Activated naive CD4-positive, alpha-beta T cell treated with anti-CD3 and anti-CD28 coated beads, Interleukin-2, amount 10 ng/mL, durations not matched to agents 7 days and 5 days (primary cell): Measurements from ENCODE around the gene PIK3AP1.

Source experiments
- CTCF ChIA-PET: fragments of 350-600 bp; sonication (Branson Sonifier 250); formaldehyde crosslinking; loops from one replicate; lab custom pipeline; 2021; ENCODE audit warnings: antibody characterized with exemption; lab: Charles Lee
- DNase-seq: peaks from one replicate; pipeline ENCODE4 v3.0.0-alpha.2; 2020
- H3K27ac Mint-ChIP-seq: one replicate; pipeline ENCODE4 v1.8.0; 2021; ENCODE audit warnings: mild to moderate bottlenecking, moderate library complexity, mixed read lengths
- H3K27me3 Mint-ChIP-seq: one replicate; pipeline ENCODE4 v1.8.0; 2021; ENCODE audit warnings: mild to moderate bottlenecking, mixed read lengths
- H3K36me3 Mint-ChIP-seq: one replicate; pipeline ENCODE4 v1.8.0; 2021; ENCODE audit warnings: mixed read lengths
- H3K4me1 Mint-ChIP-seq: one replicate; pipeline ENCODE4 v1.8.0; 2021; ENCODE audit warnings: mixed read lengths
- H3K4me3 Mint-ChIP-seq: one replicate; pipeline ENCODE4 v1.8.0; 2021; ENCODE audit warnings: mild to moderate bottlenecking, moderate library complexity, mixed read lengths
- H3K9me3 Mint-ChIP-seq: one replicate; pipeline ENCODE4 v1.8.0; 2021; ENCODE audit warnings: mixed read lengths

PIK3AP1 gene

DNA sequence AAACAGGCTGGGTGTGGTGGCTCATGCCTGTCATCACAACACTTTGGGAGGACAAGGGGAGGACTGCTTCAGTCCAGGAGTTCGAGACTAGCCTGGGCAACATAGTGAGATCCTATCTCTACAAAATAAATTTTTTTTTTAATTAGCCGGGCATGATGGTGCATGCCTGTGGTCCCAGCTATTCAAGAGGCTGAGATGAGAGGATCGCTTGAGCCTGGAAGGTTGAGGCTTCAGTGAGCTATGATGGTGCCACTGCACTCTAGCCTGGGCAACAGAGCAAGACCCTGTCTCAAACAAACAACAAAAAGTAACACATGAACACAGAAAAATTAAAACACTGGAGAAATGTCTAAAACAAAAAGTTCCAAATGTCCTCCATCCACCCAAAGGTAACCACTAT lies 22.9 kb downstream of the PIK3AP1 start:
- H3K36me3 Mint-ChIP-seq: no peaks in the 10 kb centered on the region
- H3K4me3 Mint-ChIP-seq: no peak overlapping the region
- no peaks in the 10 kb centered on the region for H3K9me3 Mint-ChIP-seq
- DNase-seq: no peak
- H3K4me1 Mint-ChIP-seq: peaks cover 19% of the 10 kb centered on the region
- peaks cover 6% of the 10 kb centered on the region for H3K27me3 Mint-ChIP-seq
- CTCF ChIA-PET: no interaction called here
- H3K27ac Mint-ChIP-seq: no peak overlapping the region

DNA sequence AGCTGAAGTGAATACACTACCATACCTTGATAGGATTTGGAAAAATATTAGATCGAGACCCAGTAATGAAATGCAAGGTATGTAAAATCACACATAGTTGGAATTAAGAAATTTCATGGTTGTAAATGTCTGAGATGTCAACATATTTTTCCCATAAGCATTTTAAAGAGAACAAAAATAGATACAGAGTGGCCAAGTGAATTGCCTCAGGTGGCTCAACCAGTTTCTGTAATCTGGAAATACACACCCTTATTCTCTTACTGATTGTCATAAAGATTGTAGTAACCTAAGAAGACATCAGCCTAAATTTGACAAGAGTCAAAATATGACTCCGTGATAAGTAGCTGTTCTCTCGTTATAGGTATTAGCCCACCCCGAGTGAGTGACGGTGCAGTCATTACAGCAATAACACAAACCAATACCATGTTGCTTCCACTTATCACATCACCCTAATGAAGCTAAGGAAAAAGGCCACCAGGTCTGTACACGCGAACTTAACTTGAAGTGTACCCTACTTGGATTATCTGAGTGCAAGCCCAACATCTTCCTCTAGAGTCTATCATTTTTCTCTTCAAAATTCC lies 23.4 kb downstream of the PIK3AP1 start:
- Mint-ChIP-seq H3K4me1 (peaks cover 19% of the 10 kb centered on the region), H3K4me3 (no peak overlapping the region), H3K9me3 (no peaks in the 10 kb centered on the region), H3K36me3 (no peaks in the 10 kb centered on the region), H3K27me3 (peaks cover 6% of the 10 kb centered on the region), H3K27ac (no peak overlapping the region)
- no peak for DNase-seq
- CTCF ChIA-PET: no interaction called here

DNA sequence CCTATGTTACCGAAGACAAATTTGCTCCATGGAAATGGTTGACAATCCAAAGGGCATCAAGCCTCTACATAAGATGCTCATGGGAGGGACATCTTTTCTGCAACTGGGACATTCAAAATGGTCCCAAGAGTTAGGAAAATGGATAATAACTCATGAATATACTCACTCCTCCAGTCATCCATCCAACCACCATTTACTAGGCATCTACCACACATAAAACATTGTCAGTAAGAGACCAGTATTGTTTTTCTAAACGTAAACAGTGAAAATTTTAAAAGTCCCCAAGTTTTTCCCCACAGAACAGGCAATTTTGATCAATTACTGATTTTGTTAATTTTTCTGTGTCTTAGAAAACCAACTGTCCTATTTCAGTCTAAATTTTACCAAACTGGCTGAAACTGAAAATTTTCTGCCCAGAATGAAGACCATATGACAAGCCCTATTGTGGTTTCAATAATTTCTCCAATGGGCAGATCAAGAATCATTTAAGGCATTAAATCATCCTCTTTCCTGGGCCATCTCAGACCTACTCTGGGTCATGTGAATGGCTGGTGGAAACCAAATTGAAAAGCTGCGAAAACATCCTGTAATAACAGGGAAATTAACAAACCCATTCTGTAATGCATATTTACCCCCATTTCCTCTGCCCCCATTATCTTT lies 24.2 kb downstream of the PIK3AP1 start:
- H3K36me3 Mint-ChIP-seq: no peaks in the 10 kb centered on the region
- H3K9me3 Mint-ChIP-seq: no peaks in the 10 kb centered on the region
- CTCF ChIA-PET: no interaction called here
- H3K27ac Mint-ChIP-seq: no peak overlapping the region
- no peak overlapping the region for H3K4me3 Mint-ChIP-seq
- peaks cover 6% of the 10 kb centered on the region for H3K27me3 Mint-ChIP-seq
- no peak for DNase-seq
- H3K4me1 Mint-ChIP-seq: peaks cover 19% of the 10 kb centered on the region

DNA sequence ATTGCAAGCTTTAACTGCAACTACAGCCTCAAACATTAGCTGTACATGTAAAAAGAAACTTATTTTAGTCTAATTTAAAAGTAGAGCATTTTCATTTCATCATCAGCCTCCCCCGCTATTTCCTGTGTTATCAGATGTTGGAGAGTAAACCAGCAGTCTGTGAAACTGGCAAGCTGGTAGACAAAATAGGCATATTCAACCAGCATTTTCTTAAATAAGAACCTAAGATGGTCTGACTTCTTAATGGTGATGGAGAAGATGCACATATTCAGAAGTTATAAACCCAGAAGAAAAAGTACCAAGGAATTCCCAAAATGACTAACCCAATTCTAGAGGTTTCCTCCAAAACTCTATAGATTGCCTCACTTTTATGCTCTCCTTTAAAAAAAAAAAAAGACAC lies 24.9 kb downstream of the PIK3AP1 start:
- DNase-seq: no peak
- CTCF ChIA-PET: no interaction called here
- Mint-ChIP-seq H3K27me3 (peaks cover 2% of the 10 kb centered on the region), H3K27ac (no peak overlapping the region), H3K36me3 (no peaks in the 10 kb centered on the region), H3K4me1 (peaks cover 19% of the 10 kb centered on the region), H3K4me3 (no peak overlapping the region), H3K9me3 (no peaks in the 10 kb centered on the region)

DNA sequence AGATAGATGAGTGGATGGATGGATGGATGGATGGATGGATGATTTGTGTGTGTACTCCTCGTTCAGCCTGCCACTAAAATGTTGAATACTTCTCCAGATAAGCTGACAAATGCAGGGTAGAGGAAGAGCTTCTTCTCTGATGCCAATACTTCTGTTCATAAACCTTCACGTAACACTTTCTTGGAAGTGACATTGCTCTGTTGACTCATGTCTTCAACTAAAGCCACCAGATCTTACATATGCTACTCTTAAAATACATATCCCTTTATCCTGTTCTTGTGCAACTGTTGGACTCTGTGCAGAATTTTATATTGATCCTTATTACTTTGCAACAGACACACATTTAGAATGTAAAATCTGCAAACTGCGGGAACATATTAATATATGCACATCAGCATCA lies 26.9 kb downstream of the PIK3AP1 start:
- Mint-ChIP-seq H3K4me3 (no peak overlapping the region), H3K4me1 (peaks cover 19% of the 10 kb centered on the region), H3K9me3 (no peaks in the 10 kb centered on the region), H3K36me3 (no peaks in the 10 kb centered on the region), H3K27ac (no peak overlapping the region), H3K27me3 (no peaks in the 10 kb centered on the region)
- CTCF ChIA-PET: no interaction called here
- no peak for DNase-seq

DNA sequence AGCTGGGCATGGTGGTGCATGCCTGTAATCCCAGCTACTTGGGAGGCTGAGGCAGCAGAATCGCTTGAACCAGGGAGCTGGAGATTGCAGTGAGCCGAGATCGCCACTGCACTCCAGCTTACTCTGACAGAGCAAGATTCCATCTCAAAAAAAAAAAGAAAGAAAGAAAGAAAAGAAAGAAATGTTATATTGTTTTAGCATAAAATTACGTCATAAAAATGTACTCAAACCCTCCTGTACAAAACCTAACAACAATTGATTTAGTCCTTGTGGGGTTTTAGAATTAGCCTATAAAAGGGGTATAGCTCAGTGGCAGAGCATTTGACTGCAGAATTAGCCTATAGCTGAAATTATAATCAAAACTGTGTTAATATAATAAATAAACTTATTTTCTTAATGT lies 27.9 kb downstream of the PIK3AP1 start:
- no peak for DNase-seq
- Mint-ChIP-seq H3K4me3 (no peak overlapping the region), H3K27ac (no peak overlapping the region), H3K4me1 (peaks cover 19% of the 10 kb centered on the region), H3K9me3 (no peaks in the 10 kb centered on the region), H3K27me3 (no peaks in the 10 kb centered on the region), H3K36me3 (no peaks in the 10 kb centered on the region)
- CTCF ChIA-PET: interaction anchor here (0.7 to 1.0 kb wide), 3 partner anchors 39 to 51 kb away, joined by 3 read pairs; no protein-coding TSS in a partner anchor

DNA sequence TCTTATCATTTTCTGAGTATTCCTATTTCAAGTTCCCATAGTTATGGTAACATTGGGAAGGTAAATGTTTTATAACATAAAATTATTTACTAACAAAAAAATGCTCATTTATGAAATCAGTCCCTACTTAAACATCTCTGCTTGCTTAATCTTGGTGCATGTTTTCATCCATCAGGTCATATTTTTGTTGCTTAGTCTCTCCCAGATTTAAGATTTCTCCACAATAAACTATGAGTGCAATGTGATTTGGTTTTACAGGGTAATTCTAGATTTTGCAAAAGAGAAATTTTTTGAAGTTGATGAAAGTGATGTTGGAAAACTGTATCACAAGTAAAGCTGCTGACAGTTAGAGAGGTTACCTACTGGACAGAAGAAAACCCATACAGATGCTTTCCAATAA lies 28.6 kb downstream of the PIK3AP1 start:
- no peak overlapping the region for H3K27ac Mint-ChIP-seq
- H3K4me1 Mint-ChIP-seq: peaks cover 19% of the 10 kb centered on the region
- no peaks in the 10 kb centered on the region for H3K27me3 Mint-ChIP-seq
- H3K9me3 Mint-ChIP-seq: no peaks in the 10 kb centered on the region
- no peak for DNase-seq
- H3K4me3 Mint-ChIP-seq: no peak overlapping the region
- H3K36me3 Mint-ChIP-seq: no peaks in the 10 kb centered on the region
- CTCF ChIA-PET: interaction anchor here (0.9 to 1.0 kb wide), 2 partner anchors 48 to 50 kb away, joined by 3 read pairs; no protein-coding TSS in a partner anchor

DNA sequence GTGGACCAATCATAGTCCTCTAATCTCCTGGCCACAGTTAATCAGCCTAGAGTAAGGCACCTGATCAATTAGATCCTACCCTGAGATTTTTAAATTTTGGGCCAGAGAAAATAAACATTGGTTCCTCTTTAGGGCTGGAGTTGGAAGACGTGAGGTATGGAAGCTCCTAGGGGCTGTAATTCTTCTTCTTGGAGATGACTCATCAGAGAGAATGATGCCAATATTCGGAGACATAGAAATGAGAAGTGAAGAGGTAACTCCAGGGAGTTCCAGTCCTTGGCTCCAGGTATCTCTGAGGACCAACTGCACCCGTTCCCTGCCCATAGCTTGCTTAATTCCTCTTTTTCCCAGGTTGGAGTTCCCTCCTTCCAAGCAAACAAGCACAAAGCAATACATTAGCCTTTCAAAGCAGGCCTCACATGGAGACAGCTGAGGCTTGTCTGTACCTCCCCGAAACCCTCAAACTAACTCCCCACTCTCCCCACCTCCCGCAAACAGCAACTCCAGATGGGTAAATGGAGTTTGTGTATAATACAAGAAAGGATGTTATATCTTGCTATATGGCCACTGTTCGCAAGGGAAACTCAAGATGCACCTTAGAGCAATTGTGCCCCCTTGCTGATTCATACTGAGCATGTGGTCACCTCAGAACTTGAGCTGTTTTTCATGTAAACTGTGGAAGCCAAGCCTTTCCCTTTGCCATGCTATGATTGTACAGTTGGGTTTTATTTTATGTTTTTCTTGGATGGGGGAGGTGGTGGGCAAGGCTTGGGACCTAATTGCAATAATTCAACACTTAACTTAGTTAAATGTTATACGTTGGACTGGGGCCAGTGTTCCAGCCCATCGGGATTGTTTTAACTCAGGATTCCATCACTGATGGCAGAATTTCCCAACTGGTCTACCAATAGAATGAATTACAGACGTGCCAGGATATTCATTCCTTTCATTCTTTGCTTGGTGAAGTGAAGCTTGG lies 29.3 kb downstream of the PIK3AP1 start:
- no peak overlapping the region for H3K27ac Mint-ChIP-seq
- H3K4me3 Mint-ChIP-seq: no peak overlapping the region

DNA sequence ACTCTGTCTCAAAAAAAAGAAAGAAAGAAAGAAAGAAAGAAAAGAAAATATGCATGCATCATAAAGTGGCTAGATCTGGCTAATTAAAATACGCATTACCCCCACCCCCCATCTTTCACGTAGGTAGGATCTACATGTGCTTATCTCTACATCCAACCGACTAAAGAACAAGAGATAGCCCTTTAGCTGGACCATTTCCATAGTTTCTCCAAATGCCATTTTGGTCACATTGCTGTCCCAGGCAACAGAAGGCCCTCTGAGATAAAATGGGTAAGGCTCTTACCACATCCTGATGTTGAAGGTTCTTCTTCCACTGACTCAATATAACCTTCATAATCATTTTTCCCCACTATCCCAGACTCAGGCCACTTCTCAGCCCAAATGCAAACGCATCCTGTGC lies 31.5 kb downstream of the PIK3AP1 start:
- Mint-ChIP-seq H3K27ac (no peak overlapping the region), H3K36me3 (no peaks in the 10 kb centered on the region), H3K27me3 (peaks cover 10% of the 10 kb centered on the region), H3K4me3 (no peak overlapping the region), H3K4me1 (no peaks in the 10 kb centered on the region), H3K9me3 (no peaks in the 10 kb centered on the region)
- no peak for DNase-seq
- CTCF ChIA-PET: no interaction called here

More for the DNA sequence above, 29.3 kb downstream of the PIK3AP1 start:
- CTCF ChIA-PET: interaction anchor here (1.0 kb wide), 1 partner anchor 51 kb away, joined by 3 read pairs; no protein-coding TSS in a partner anchor
- DNase-seq: no peak
- Mint-ChIP-seq H3K4me1 (peaks cover 14% of the 10 kb centered on the region), H3K9me3 (no peaks in the 10 kb centered on the region), H3K27me3 (no peaks in the 10 kb centered on the region), H3K36me3 (no peaks in the 10 kb centered on the region)

DNA sequence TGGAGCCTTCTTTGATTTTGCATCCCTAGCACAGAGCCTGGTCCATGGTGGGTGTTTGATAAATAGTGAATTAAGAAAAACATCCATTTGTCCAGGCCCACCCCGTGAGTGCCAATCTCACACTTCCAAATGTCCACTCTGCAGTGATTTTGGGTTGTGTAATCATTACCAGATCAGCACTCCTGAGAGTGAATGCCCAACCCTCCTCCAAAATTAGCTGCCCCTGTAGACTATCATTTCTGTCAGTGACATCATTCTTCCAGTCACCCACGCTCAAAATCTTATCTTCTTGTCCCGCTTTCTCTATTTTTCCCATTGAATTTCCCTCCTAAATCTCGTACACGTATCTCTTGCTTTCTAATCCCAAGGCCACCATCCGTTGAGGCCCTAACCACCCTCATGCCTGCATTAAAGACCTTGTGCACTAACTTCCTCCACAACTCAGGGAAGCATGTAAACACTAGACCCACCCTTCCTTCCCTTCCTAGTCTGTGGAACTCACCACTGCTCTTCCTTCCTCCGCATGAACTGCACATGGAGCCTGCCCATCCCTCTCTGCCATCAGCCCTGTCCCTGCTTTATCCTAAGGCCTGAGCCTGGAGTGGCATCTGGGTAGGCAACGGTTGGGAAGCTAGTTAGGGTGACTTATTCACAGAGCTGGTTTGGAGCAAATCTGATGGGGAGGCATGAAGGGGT lies 32.8 kb downstream of the PIK3AP1 start:
- Mint-ChIP-seq H3K4me3 (no peak overlapping the region), H3K27me3 (peaks cover 10% of the 10 kb centered on the region), H3K36me3 (no peaks in the 10 kb centered on the region), H3K27ac (no peak overlapping the region), H3K9me3 (no peaks in the 10 kb centered on the region), H3K4me1 (no peaks in the 10 kb centered on the region)
- DNase-seq: no peak
- CTCF ChIA-PET: no interaction called here

DNA sequence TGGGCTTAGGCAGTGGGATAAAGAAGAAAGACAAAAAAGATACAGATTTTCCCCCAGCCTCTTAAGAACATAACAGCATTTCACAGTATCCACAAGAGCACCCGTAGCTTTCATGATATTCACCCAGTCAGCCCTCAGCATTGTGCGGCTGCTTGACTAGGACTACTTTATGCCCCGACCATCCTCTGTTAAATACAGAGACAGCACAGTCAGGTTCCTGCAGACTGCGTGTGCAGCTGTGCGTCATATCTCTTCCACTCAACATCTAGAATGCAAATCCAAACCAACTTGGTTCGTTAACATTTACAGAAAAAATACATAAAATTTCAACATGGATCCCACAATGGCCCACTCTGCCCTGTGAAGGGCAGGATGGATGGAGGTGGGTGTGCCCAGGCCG lies 33.8 kb downstream of the PIK3AP1 start:
- Mint-ChIP-seq H3K36me3 (no peaks in the 10 kb centered on the region), H3K27me3 (peaks cover 10% of the 10 kb centered on the region), H3K9me3 (no peaks in the 10 kb centered on the region), H3K4me3 (no peak overlapping the region), H3K4me1 (no peaks in the 10 kb centered on the region), H3K27ac (no peak overlapping the region)
- CTCF ChIA-PET: no interaction called here
- no peak for DNase-seq

DNA sequence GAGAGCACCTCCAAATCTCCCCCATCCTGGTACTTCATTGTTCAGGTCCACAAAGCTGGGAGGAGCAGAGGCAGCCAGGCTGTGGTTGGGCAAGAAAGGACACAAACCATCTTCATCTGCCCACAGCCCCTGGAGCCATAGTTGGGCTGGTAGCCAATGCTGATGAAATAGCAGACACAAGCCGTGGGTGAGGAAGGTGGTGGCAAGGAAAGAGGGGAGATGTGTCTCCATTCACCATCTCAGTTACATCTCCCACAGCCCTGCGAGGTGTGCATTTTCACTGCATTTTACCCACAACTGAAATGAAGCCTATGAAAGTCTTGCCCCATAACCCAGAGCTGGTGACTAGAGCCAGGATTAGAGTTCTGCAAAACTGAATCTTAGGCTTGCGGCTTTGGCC lies 35.0 kb downstream of the PIK3AP1 start:
- DNase-seq: no peak
- Mint-ChIP-seq H3K9me3 (no peaks in the 10 kb centered on the region), H3K4me3 (no peak overlapping the region), H3K36me3 (no peaks in the 10 kb centered on the region), H3K27ac (no peak overlapping the region), H3K4me1 (no peaks in the 10 kb centered on the region), H3K27me3 (peaks cover 10% of the 10 kb centered on the region)
- CTCF ChIA-PET: no interaction called here

DNA sequence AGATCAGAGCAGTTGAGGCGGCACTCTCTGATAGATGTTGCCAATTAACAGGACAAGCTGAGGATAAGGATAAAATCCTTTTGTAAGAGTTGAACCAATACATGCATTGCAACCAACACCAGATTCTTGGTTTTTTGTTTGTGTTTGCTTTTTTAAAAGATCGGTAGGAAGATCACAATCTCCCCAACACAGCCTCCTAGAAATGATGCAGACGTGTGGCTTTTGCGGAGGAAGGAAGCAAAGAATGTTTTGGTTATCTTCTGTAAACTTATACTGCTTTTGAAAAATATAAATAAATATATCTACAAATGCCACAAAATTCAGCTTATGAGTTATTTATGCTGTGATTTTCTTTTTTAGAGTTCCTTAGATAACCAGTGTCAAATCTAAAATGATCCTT lies 35.5 kb downstream of the PIK3AP1 start:
- H3K4me3 Mint-ChIP-seq: no peak overlapping the region
- no peak overlapping the region for H3K27ac Mint-ChIP-seq
- DNase-seq: no peak
- no peaks in the 10 kb centered on the region for H3K36me3 Mint-ChIP-seq
- H3K27me3 Mint-ChIP-seq: peaks cover 13% of the 10 kb centered on the region
- H3K9me3 Mint-ChIP-seq: no peaks in the 10 kb centered on the region
- CTCF ChIA-PET: no interaction called here
- H3K4me1 Mint-ChIP-seq: no peaks in the 10 kb centered on the region

DNA sequence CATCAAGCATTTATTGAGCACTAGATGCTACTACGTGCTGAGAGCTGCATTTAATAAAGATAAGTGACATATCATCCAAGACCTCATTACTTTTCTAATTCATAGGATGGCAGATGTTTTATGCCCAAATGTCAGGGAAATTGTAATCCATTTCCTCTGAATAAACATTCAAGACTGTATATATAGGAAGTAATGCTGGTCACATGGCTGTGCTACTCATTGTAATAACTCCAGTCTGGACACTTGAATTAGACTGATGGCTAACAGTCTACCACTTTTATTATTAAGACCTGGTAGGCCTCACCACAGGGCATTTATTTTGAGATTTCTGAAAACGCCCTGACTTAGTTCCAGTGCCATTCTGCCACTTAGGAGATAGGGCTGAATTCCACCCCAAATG lies 36.6 kb downstream of the PIK3AP1 start:
- peaks cover 17% of the 10 kb centered on the region for H3K27me3 Mint-ChIP-seq
- H3K27ac Mint-ChIP-seq: no peak overlapping the region
- no peaks in the 10 kb centered on the region for H3K4me1 Mint-ChIP-seq
- DNase-seq: no peak
- no peaks in the 10 kb centered on the region for H3K36me3 Mint-ChIP-seq
- no peak overlapping the region for H3K4me3 Mint-ChIP-seq
- CTCF ChIA-PET: no interaction called here
- H3K9me3 Mint-ChIP-seq: no peaks in the 10 kb centered on the region
